GM12878 (cell line): ENCODE measurements around the gene OCA2. TPM values are rescaled to one million over a fixed set of nuclear protein-coding genes. Genes with fewer than 3 reads are reported as not detected.

Source experiments
- ATAC-seq: fragments of 200-7000 bp; cut with Tn5 transposase; 3 replicates; pipeline ENCODE4 v1.9.1; 2020; ENCODE audit warnings: mild to moderate bottlenecking, moderate library complexity
- BruUV-seq: library from RNA; stranded (reverse); fragments of 400-500 nt; replicated peaks from 2 replicates; lab custom pipeline; 2021; lab: Mats Ljungman, UMichigan
- CTCF ChIA-PET: fragments of 300-600 bp; sonication (Branson Sonifier 250); formaldehyde crosslinking; extraction: SDS; loops from one replicate; lab custom pipeline; 2021; ENCODE audit warnings: inconsistent platforms; lab: Yijun Ruan, JAX
- POLR2A ChIA-PET: fragments of 350-600 bp; formaldehyde crosslinking; extraction: SDS; loops from one replicate; lab custom pipeline; 2021; ENCODE audit warnings: inconsistent platforms; lab: Charles Lee
- RAD21 ChIA-PET: fragments of 300-600 bp; sonication (Branson Sonifier 250); formaldehyde crosslinking; loops from one replicate; lab custom pipeline; 2023; ENCODE audit warnings: antibody characterized with exemption; ENCODE audit not compliant: unreplicated experiment; lab: Charles Lee
- SMC1A ChIA-PET: fragments of 300-600 bp; sonication (Branson Sonifier 250); formaldehyde crosslinking; loops from one replicate; lab custom pipeline; 2023; ENCODE audit not compliant: unreplicated experiment, uncharacterized antibody; lab: Charles Lee
- DNase-seq: peaks from one replicate; pipeline ENCODE4 v3.0.0-alpha.2; 2011; ENCODE audit warnings: low read depth, low spot score
- FAIRE-seq: peaks from 3 replicates; lab custom pipeline; 2011; peaks lifted over from hg19 to GRCh38; lab: Jason Lieb, UNC
- H2AFZ ChIP-seq: 2 replicates; pipeline ENCODE4 v1.6.0; 2011; ENCODE audit warnings: low read depth, low read length, control low read depth; ENCODE audit not compliant: control insufficient read depth
- H3K27ac ChIP-seq: 2 replicates; pipeline ENCODE4 v1.5.1; 2011; ENCODE audit warnings: control low read depth; ENCODE audit not compliant: control insufficient read depth, insufficient read depth
- H3K27me3 ChIP-seq, 2 experiments: replicated peaks in 1 of 2; 2 replicates each; pipeline versions ENCODE4 v1.6.0 to v1.6.1; 2011; ENCODE audit warnings: low read length in 1 of 2; ENCODE audit not compliant: control insufficient read depth in 2 of 2, insufficient read depth in 2 of 2
- H3K36me3 ChIP-seq, 2 experiments: 2 replicates each; pipeline ENCODE4 v1.5.1; 2011; ENCODE audit warnings: low read length in 1 of 2; ENCODE audit not compliant: control insufficient read depth in 2 of 2, insufficient read depth in 2 of 2
- H3K4me1 ChIP-seq: 2 replicates; pipeline ENCODE4 v1.6.1; 2011; ENCODE audit warnings: mild to moderate bottlenecking, low read length, moderate library complexity, mixed read lengths; ENCODE audit not compliant: control insufficient read depth, insufficient read depth
- H3K4me2 ChIP-seq: 2 replicates; pipeline ENCODE4 v1.6.0; 2011; ENCODE audit warnings: control low read depth; ENCODE audit not compliant: control insufficient read depth, insufficient read depth
- H3K4me3 ChIP-seq: fragments of 200-600 bp; sonication (generic); 2 replicates; pipeline ENCODE4 v1.5.1; 2016
- H3K79me2 ChIP-seq: 2 replicates; pipeline ENCODE4 v1.6.0; 2011; ENCODE audit warnings: low read length; ENCODE audit not compliant: control insufficient read depth, insufficient read depth
- H3K9ac ChIP-seq: 2 replicates; pipeline ENCODE4 v1.8.0; 2011; ENCODE audit warnings: low read length, control low read depth, mixed read lengths; ENCODE audit not compliant: control insufficient read depth, insufficient read depth
- H3K9me3 ChIP-seq: replicated peaks from 3 replicates; pipeline ENCODE4 v1.5.1; 2011; ENCODE audit warnings: mild to moderate bottlenecking, low read length; ENCODE audit not compliant: control insufficient read depth, insufficient read depth
- H4K20me1 ChIP-seq: 2 replicates; pipeline ENCODE4 v1.6.0; 2011; ENCODE audit not compliant: control insufficient read depth, insufficient read depth
- ATF7 ChIP-seq: fragments of 450-650 bp; IDR thresholded peaks from 2 replicates; pipeline ENCODE4 v1.6.1; 2016; ENCODE audit warnings: low read depth, mild to moderate bottlenecking
- BHLHE40 ChIP-seq, 2 experiments: fragments of 450-650 bp in 1 of 2; IDR thresholded peaks; 2 replicates each; pipeline ENCODE4 v1.6.1; 2011 to 2017; ENCODE audit warnings: low read depth in 2 of 2, borderline replicate concordance in 1 of 2, improper control_type of control experiment in 1 of 2, low read length in 1 of 2, mild to moderate bottlenecking in 1 of 2
- DPF2 ChIP-seq: fragments of 450-650 bp; IDR thresholded peaks from 2 replicates; pipeline ENCODE4 v1.6.1; 2017; ENCODE audit warnings: mild to moderate bottlenecking
- KDM1A ChIP-seq: fragments of 200-600 bp; sonication (generic); IDR thresholded peaks from 2 replicates; pipeline ENCODE4 v1.6.1; 2016; ENCODE audit warnings: borderline replicate concordance
- PAX5 ChIP-seq: IDR thresholded peaks from 2 replicates; pipeline ENCODE4 v1.6.1; 2011; ENCODE audit warnings: low read depth, low read length, borderline replicate concordance
- RB1 ChIP-seq: fragments of 450-650 bp; formaldehyde crosslinking; IDR thresholded peaks from 2 replicates; pipeline ENCODE4 v1.6.1; 2017; ENCODE audit warnings: mild to moderate bottlenecking, borderline replicate concordance
- SIX5 ChIP-seq: IDR thresholded peaks from 2 replicates; pipeline ENCODE4 v1.6.1; 2011; ENCODE audit warnings: mild to moderate bottlenecking, low read depth, low read length, moderate library complexity; ENCODE audit not compliant: severe bottlenecking
- SUPT20H ChIP-seq: IDR thresholded peaks from 2 replicates; pipeline ENCODE4 v1.6.1; 2011; ENCODE audit warnings: low read depth, mild to moderate bottlenecking, low read length, moderate library complexity, borderline replicate concordance; ENCODE audit not compliant: control insufficient read depth
- TCF12 ChIP-seq: IDR thresholded peaks from 2 replicates; pipeline ENCODE4 v1.6.1; 2011; ENCODE audit warnings: low read depth, mild to moderate bottlenecking, low read length
- WRNIP1 ChIP-seq: IDR thresholded peaks from 2 replicates; pipeline ENCODE4 v1.6.1; 2011; ENCODE audit warnings: low read depth, low read length, improper control_type of control experiment, borderline replicate concordance
- WGBS: methylation state at CpG from one replicate; pipeline ENCODE4 v1.1.6; 2016; ENCODE audit warnings: low lambda C conversion rate; ENCODE audit not compliant: insufficient replicate concordance, insufficient coverage; ENCODE audit errors: missing lambda C conversion rate; 5-methylcytosine and 5-hydroxymethylcytosine counted together
- in situ Hi-C: fragments of 300-500 bp; cut with MboI; formaldehyde crosslinking; loops from 9 replicates; pipeline ENCODE4 v1.14.3; 2018; ENCODE audit warnings: mixed read lengths
- intact Hi-C: fragments of 100-400 bp; cut with micrococcal nuclease; formaldehyde crosslinking; loops from one replicate; pipeline ENCODE4 v1.14.2; 2022; ENCODE audit not compliant: unreplicated experiment
- polyA plus RNA-seq, 11 experiments: library from polyadenylated mRNA; depleted of rRNA in 4 of 11; unstranded in 6 of 11; stranded (reverse) in 5 of 11; fragments of >200 nt; fragmentation: Nextera tagmentation in 4 of 11; fragmentation: Illumina TruSeq in 1 of 11; extraction: Ambion mirVana in 4 of 11; extraction: Trizol in 1 of 11; gene quantifications; 1 replicate in 1 of 11; 2 replicates in 10 of 11; pipeline versions ENCODE4 v1.2.1 to v1.2.3, GENCODE V29; 2011 to 2016; ENCODE audit warnings: inconsistent platforms in 2 of 11, missing spikeins in 2 of 11, low read depth in 1 of 11
- total RNA-seq, 4 experiments: library from RNA; depleted of rRNA in 3 of 4; stranded (reverse); fragments of >200 nt in 3 of 4; fragmentation: Illumina TruSeq in 1 of 4; extraction: Trizol in 1 of 4; gene quantifications; 2 replicates each; pipeline versions ENCODE4 v1.2.1 to v1.2.3, GENCODE V29; 2013 to 2021
- TF ChIP-seq, protein P1 (sequence below): IDR thresholded peaks from 2 replicates; pipeline ENCODE4 v1.6.1; 2012; ENCODE audit warnings: low read length, inconsistent platforms
- TF ChIP-seq, protein P2 (sequence below): fragments of 450-650 bp; IDR thresholded peaks from 2 replicates; pipeline ENCODE4 v1.6.1; 2017; ENCODE audit warnings: borderline replicate concordance
- TF ChIP-seq, protein P3 (sequence below): fragments of 450-650 bp; IDR thresholded peaks from 2 replicates; pipeline ENCODE4 v1.6.1; 2018; ENCODE audit warnings: borderline replicate concordance, mild to moderate bottlenecking; ENCODE audit not compliant: partially characterized antibody

Gene OCA2
- total and polyA plus RNA-seq, 10 of the 15 experiments (the other 5 are each of a cell fraction or from before 2014, with no cell fraction given), result 0.04 to 1.8 TPM; not detected in 8

DNA sequence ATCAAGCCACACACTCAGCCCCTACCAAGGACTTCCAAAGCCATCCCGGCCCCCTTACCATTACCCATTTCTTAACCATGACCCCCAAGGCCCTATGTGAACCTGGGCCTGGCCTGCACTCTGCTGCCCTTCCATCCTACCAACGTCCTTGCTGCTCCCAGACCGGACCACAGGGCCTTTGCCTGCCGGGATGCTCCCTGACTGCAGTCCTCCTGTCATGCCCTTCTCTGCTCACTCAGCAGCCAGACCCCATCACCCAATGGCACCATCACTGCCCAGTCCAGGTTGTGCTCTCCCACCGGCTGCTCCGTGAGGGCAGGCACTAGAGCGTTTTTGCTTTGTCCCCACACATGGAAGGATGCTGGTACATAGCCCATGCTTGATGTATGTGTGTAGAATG lies 73.7 kb downstream of the OCA2 start:
- CTCF ChIA-PET, result no interaction called here
- intact Hi-C loops, result no loop called here
- no peak for FAIRE-seq

DNA sequence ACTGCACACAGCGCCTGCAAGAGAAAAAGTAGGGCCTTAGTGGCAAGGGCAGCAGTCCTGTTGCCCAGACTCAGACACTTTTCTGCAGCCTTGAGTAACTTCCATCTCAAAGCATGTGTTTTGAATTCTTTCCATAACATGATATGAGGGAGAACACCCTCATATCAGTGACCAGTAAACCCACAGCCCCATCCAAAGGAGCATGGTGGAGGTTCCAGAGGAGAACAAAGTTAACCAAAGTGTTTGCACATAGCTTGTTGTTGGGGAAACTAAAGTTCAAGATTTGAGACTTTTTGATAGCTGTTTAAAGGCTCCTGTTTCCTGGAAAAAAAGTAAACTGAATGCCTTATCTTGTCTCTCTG lies 74.2 kb downstream of the OCA2 start:
- 0% methylated on average over 1 of the region's 1 CpG for WGBS
- BruUV-seq, result no TSS peak
- DNase-seq, result no peak
- no peak for TF ChIP-seq KDM1A
- TF ChIP-seq, protein P1, sequence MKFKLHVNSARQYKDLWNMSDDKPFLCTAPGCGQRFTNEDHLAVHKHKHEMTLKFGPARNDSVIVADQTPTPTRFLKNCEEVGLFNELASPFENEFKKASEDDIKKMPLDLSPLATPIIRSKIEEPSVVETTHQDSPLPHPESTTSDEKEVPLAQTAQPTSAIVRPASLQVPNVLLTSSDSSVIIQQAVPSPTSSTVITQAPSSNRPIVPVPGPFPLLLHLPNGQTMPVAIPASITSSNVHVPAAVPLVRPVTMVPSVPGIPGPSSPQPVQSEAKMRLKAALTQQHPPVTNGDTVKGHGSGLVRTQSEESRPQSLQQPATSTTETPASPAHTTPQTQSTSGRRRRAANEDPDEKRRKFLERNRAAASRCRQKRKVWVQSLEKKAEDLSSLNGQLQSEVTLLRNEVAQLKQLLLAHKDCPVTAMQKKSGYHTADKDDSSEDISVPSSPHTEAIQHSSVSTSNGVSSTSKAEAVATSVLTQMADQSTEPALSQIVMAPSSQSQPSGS, result no peak
- no peak for TF ChIP-seq WRNIP1
- TF ChIP-seq TCF12, result no peak
- no peak for TF ChIP-seq DPF2
- no peak for TF ChIP-seq RB1
- no peak for TF ChIP-seq BHLHE40 (IDR thresholded peaks at IDR 0.05; ENCODE audit: borderline replicate concordance in 1 of 2, low read depth in 2 of 2, low read length in 1 of 2)
- TF ChIP-seq, protein P2, sequence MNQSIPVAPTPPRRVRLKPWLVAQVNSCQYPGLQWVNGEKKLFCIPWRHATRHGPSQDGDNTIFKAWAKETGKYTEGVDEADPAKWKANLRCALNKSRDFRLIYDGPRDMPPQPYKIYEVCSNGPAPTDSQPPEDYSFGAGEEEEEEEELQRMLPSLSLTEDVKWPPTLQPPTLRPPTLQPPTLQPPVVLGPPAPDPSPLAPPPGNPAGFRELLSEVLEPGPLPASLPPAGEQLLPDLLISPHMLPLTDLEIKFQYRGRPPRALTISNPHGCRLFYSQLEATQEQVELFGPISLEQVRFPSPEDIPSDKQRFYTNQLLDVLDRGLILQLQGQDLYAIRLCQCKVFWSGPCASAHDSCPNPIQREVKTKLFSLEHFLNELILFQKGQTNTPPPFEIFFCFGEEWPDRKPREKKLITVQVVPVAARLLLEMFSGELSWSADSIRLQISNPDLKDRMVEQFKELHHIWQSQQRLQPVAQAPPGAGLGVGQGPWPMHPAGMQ, result no peak

More for the DNA sequence above, 73.7 kb downstream of the OCA2 start:
- in situ Hi-C loops, result no loop called here
- SMC1A ChIA-PET, result interaction anchor here (1.0 kb wide), 1 partner anchor 66 kb away, joined by 3 read pairs; no protein-coding TSS in a partner anchor
- no TSS peak for BruUV-seq
- TF ChIP-seq SUPT20H (no peak), BHLHE40 (IDR thresholded peaks at IDR 0.05; ENCODE audit: borderline replicate concordance in 1 of 2, low read depth in 2 of 2, low read length in 1 of 2) (no peak), ATF7 (no peak), SIX5 (no peak), PAX5 (no peak)
- TF ChIP-seq, protein P3, sequence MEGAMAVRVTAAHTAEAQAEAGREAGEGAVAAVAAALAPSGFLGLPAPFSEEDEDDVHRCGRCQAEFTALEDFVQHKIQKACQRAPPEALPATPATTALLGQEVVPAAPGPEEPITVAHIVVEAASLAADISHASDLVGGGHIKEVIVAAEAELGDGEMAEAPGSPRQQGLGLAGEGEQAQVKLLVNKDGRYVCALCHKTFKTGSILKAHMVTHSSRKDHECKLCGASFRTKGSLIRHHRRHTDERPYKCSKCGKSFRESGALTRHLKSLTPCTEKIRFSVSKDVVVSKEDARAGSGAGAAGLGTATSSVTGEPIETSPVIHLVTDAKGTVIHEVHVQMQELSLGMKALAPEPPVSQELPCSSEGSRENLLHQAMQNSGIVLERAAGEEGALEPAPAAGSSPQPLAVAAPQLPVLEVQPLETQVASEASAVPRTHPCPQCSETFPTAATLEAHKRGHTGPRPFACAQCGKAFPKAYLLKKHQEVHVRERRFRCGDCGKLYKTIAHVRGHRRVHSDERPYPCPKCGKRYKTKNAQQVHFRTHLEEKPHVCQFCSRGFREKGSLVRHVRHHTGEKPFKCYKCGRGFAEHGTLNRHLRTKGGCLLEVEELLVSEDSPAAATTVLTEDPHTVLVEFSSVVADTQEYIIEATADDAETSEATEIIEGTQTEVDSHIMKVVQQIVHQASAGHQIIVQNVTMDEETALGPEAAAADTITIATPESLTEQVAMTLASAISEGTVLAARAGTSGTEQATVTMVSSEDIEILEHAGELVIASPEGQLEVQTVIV, result no peak
- H3K27ac ChIP-seq, result no peak overlapping the region
- no peak overlapping the region for H3K4me2 ChIP-seq
- DNase-seq (no peak), ATAC-seq (no peak)
- H3K27me3 ChIP-seq, result no peaks in the 10 kb centered on the region
- no peak overlapping the region for H3K4me3 ChIP-seq
- POLR2A ChIA-PET, result no interaction called here
- RAD21 ChIA-PET, result no interaction called here
- no peaks in the 10 kb centered on the region; the same call in 2 of the 3 replicates for H3K9me3 ChIP-seq
- H3K9ac ChIP-seq, result no peak overlapping the region
- WGBS, result 16% methylated on average over 7 of the region's 7 CpGs
- no peaks in the 10 kb centered on the region for H3K4me1 ChIP-seq
- no peaks in the 10 kb centered on the region for H3K79me2 ChIP-seq
- no peaks in the 10 kb centered on the region for H4K20me1 ChIP-seq
- no peaks in the 10 kb centered on the region for H3K36me3 ChIP-seq
- H2AFZ ChIP-seq, result no peak overlapping the region

More for the DNA sequence above, 74.2 kb downstream of the OCA2 start:
- Histone ChIP-seq H3K9ac (no peak overlapping the region), H4K20me1 (no peaks in the 10 kb centered on the region), H3K79me2 (no peaks in the 10 kb centered on the region), H3K4me3 (no peak overlapping the region), H3K27me3 (no peaks in the 10 kb centered on the region), H3K4me1 (no peaks in the 10 kb centered on the region), H3K9me3 (no peaks in the 10 kb centered on the region; the same call in 2 of the 3 replicates), H3K36me3 (no peaks in the 10 kb centered on the region), H3K4me2 (no peak overlapping the region), H3K27ac (no peak overlapping the region), H2AFZ (no peak overlapping the region)
- CTCF ChIA-PET, result no interaction called here
- in situ Hi-C loops, result no loop called here
- intact Hi-C loops, result no loop called here
- ATAC-seq (no peak), FAIRE-seq (no peak)
- SMC1A ChIA-PET, result no interaction called here
- POLR2A ChIA-PET, result no interaction called here
- RAD21 ChIA-PET, result no interaction called here
